GM12874 (cell line): Measurements from ENCODE around the gene DEUP1.

ENCODE experiments used
- TF ChIP-seq, protein P1 (sequence below): IDR thresholded peaks from 2 replicates; pipeline ENCODE4 v1.5.1; 2011; ENCODE audit warnings: low read depth, mild to moderate bottlenecking, control low read depth, low read length, moderate library complexity; ENCODE audit not compliant: insufficient read depth

The DEUP1 gene

GRCh38 chr11:93324500-93324899 lies 6.0 kb upstream of the DEUP1 start:
- TF ChIP-seq, protein P1, sequence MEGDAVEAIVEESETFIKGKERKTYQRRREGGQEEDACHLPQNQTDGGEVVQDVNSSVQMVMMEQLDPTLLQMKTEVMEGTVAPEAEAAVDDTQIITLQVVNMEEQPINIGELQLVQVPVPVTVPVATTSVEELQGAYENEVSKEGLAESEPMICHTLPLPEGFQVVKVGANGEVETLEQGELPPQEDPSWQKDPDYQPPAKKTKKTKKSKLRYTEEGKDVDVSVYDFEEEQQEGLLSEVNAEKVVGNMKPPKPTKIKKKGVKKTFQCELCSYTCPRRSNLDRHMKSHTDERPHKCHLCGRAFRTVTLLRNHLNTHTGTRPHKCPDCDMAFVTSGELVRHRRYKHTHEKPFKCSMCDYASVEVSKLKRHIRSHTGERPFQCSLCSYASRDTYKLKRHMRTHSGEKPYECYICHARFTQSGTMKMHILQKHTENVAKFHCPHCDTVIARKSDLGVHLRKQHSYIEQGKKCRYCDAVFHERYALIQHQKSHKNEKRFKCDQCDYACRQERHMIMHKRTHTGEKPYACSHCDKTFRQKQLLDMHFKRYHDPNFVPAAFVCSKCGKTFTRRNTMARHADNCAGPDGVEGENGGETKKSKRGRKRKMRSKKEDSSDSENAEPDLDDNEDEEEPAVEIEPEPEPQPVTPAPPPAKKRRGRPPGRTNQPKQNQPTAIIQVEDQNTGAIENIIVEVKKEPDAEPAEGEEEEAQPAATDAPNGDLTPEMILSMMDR = no peak

DNA sequence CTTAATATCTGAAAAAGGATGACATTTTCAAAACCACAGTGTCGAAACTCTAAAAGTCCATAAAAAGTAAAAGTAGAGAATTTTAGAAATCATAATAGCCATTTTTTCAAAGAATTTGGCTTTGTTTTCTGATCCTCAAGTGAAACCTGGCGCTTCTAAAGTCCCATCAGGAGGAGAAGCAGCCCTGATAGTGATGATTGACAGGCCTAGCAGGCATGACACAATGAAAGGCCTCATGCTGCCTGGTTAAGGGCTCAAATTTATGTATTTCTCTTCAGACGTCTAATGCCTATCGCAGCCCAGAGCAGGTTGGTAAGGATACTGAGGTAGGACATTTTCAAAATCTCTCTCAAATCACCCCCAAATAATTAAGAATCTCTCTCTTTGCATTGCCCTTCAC lies 3.9 kb upstream of the DEUP1 start:
- TF ChIP-seq, protein P1 = no peak

GRCh38 chr11:93329936-93330445 lies 551 bp upstream of the DEUP1 start:
- TF ChIP-seq, protein P1 = no peak

DNA sequence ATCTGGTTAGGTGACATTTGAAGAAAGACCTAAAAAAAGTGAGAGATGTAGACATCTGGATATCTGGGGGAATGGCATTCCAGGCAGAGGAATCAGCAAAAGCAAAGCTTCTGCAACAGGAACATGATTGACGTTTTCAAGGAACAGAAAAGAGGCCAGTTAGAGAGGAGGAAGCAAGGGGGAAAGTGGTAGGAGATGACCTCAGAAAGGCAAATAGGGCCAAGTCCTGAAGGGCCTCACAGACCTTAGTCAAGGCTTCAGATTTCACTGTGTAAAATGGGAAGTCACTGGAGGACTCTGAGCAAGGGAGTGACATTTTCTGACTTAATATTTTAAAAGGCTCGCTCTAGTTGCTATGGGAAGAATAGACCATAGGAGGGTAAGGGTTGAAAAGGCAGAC lies 9.7 kb downstream of the DEUP1 start:
- TF ChIP-seq, protein P1 = no peak

GRCh38 chr11:93344855-93345333 lies 14.4 kb downstream of the DEUP1 start:
- TF ChIP-seq, protein P1 = no peak

- TF ChIP-seq, protein P1 = no peak
Measured at GRCh38 chr11:93348930-93349329, 18.4 kb downstream of the DEUP1 start.

GRCh38 chr11:93350835-93351234 lies 20.3 kb downstream of the DEUP1 start:
- TF ChIP-seq, protein P1 = no peak
